HEK293 (cell line): Measurements from ENCODE around the gene CYP39A1.

ENCODE experiments used
- ZNF37A ChIP-seq: fragments of 450-650 bp; IDR thresholded peaks from 2 replicates; pipeline ENCODE4 v1.5.1; 2018; ENCODE audit warnings: missing biosample characterization, missing genetic modification characterization
- ZNF530 ChIP-seq: fragments of 450-650 bp; formaldehyde crosslinking; IDR thresholded peaks from 2 replicates; pipeline ENCODE4 v1.5.1; 2016; ENCODE audit warnings: low read depth, missing biosample characterization, missing genetic modification characterization
- ZNF549 ChIP-seq: fragments of 450-650 bp; IDR thresholded peaks from 2 replicates; pipeline ENCODE4 v1.5.1; 2018; ENCODE audit warnings: missing biosample characterization, missing genetic modification characterization, mild to moderate bottlenecking, inconsistent platforms, moderate library complexity
- TF ChIP-seq, protein P1 (sequence below): fragments of 450-650 bp; formaldehyde crosslinking; IDR thresholded peaks from 2 replicates; pipeline ENCODE4 v1.5.1; 2016; ENCODE audit warnings: missing biosample characterization, missing genetic modification characterization

DNA sequence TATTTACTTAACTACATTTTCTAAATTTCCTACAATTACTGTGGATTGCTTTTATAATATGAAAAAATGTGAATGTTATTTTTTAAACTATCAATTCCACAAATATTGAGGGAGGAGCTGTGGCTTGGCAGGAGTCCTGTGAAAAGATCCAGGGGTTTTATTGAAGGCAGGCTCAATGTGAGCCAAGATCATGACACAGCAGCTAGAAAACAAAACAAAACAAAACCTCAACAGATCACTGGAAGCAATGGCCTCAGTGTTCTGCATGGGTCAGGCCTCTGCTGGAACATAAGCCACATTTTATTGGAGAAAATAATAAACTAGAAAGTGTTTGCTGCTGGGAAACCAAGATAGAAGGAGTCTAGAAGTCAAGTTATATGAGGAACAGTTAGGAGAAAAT is 142.0 kb downstream of the CYP39A1 start:
- TF ChIP-seq, protein P1, sequence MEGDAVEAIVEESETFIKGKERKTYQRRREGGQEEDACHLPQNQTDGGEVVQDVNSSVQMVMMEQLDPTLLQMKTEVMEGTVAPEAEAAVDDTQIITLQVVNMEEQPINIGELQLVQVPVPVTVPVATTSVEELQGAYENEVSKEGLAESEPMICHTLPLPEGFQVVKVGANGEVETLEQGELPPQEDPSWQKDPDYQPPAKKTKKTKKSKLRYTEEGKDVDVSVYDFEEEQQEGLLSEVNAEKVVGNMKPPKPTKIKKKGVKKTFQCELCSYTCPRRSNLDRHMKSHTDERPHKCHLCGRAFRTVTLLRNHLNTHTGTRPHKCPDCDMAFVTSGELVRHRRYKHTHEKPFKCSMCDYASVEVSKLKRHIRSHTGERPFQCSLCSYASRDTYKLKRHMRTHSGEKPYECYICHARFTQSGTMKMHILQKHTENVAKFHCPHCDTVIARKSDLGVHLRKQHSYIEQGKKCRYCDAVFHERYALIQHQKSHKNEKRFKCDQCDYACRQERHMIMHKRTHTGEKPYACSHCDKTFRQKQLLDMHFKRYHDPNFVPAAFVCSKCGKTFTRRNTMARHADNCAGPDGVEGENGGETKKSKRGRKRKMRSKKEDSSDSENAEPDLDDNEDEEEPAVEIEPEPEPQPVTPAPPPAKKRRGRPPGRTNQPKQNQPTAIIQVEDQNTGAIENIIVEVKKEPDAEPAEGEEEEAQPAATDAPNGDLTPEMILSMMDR (tag by site-specific recombination), result no peak
- TF ChIP-seq ZNF549 (tag by site-specific recombination) (no peak), ZNF530 (tag by site-specific recombination) (no peak), ZNF37A (tag by site-specific recombination) (no peak)
